Panc1 (cell line): Measurements from ENCODE around the gene FGFRL1. TPM values are rescaled to one million over a fixed set of nuclear protein-coding genes. Genes with fewer than 3 reads are reported as not detected.

Source experiments
- ATAC-seq: fragments of 200-7000 bp; cut with Tn5 transposase; 2 replicates; pipeline ENCODE4 v1.9.1; 2020; ENCODE audit warnings: mild to moderate bottlenecking, moderate library complexity
- BruUV-seq: library from RNA; stranded (reverse); fragments of 400-500 nt; replicated peaks from 2 replicates; lab custom pipeline; 2021; lab: Mats Ljungman, UMichigan
- CTCF ChIA-PET: fragments of 300-600 bp; sonication (Branson Sonifier 250); formaldehyde crosslinking; loops from one replicate; lab custom pipeline; 2022; ENCODE audit warnings: antibody characterized with exemption; lab: Charles Lee
- POLR2A ChIA-PET: fragments of 300-600 bp; sonication (Branson Sonifier 250); formaldehyde crosslinking; loops from one replicate; lab custom pipeline; 2022; ENCODE audit warnings: antibody characterized with exemption; lab: Charles Lee
- DNase-seq: peaks from one replicate; pipeline ENCODE4 v3.0.0-alpha.2; 2010; ENCODE audit warnings: low read depth, low spot score
- H3K27ac ChIP-seq: 2 replicates; pipeline ENCODE4 v1.5.1; 2011; ENCODE audit warnings: mild to moderate bottlenecking, low read length, inconsistent platforms
- H3K27me3 ChIP-seq: fragments of 200-500 bp; sonication (Bioruptor generic); 2 replicates; pipeline ENCODE4 v1.6.0; 2014; ENCODE audit warnings: low read length, inconsistent platforms; ENCODE audit not compliant: control insufficient read depth, insufficient read depth
- H3K36me3 ChIP-seq: fragments of 200-500 bp; sonication (Bioruptor generic); 2 replicates; pipeline ENCODE4 v1.5.1; 2014; ENCODE audit warnings: inconsistent platforms, mild to moderate bottlenecking, low read length, moderate library complexity; ENCODE audit not compliant: control insufficient read depth, insufficient read depth
- H3K4me1 ChIP-seq: 2 replicates; pipeline ENCODE4 v1.5.1; 2011; ENCODE audit warnings: inconsistent platforms, mild to moderate bottlenecking, low read length, moderate library complexity; ENCODE audit not compliant: control insufficient read depth, insufficient read depth
- H3K4me3 ChIP-seq, 2 experiments: 2 replicates each; pipeline ENCODE4 v1.5.1; 2011 to 2012; ENCODE audit warnings: low read depth in 2 of 2, low read length in 2 of 2, mild to moderate bottlenecking in 2 of 2, inconsistent platforms in 1 of 2, moderate library complexity in 1 of 2
- H3K9me3 ChIP-seq: fragments of 200-500 bp; sonication (Bioruptor generic); 2 replicates; pipeline ENCODE4 v1.5.1; 2014; ENCODE audit warnings: low read depth, mild to moderate bottlenecking, inconsistent platforms, low read length, moderate library complexity; ENCODE audit not compliant: control insufficient read depth, insufficient read depth
- POLR2AphosphoS5 ChIP-seq: IDR thresholded peaks from 2 replicates; pipeline ENCODE4 v1.6.1; 2012; ENCODE audit warnings: mild to moderate bottlenecking, low read depth, low read length, moderate library complexity
- REST ChIP-seq, 2 experiments: IDR thresholded peaks; 2 replicates each; pipeline ENCODE4 v1.6.1; 2011 to 2012; ENCODE audit warnings: low read depth in 2 of 2, control low read depth in 1 of 2, low read length in 1 of 2, mild to moderate bottlenecking in 1 of 2, moderate library complexity in 1 of 2; ENCODE audit not compliant: insufficient read depth in 1 of 2
- SIN3A ChIP-seq: IDR thresholded peaks from 2 replicates; pipeline ENCODE4 v1.6.1; 2012; ENCODE audit warnings: low read depth, mild to moderate bottlenecking, low read length, moderate library complexity, borderline replicate concordance; ENCODE audit not compliant: insufficient read depth
- TCF7L2 ChIP-seq: IDR thresholded peaks from 2 replicates; pipeline ENCODE4 v1.6.1; 2011; ENCODE audit warnings: mild to moderate bottlenecking, low read depth, low read length, inconsistent platforms
- in situ Hi-C: cut with HindIII; loops from 2 replicates; pipeline ENCODE4 v1.10.0; 2016; ENCODE audit warnings: low sequenced_read_pairs, low pct_unique_long_range_greater_than_20kb
- intact Hi-C: fragments of 100-400 bp; cut with micrococcal nuclease; formaldehyde crosslinking; loops from one replicate; pipeline ENCODE4 v1.10.0; 2022; ENCODE audit not compliant: unreplicated experiment
- total RNA-seq: library from RNA; stranded (reverse); gene quantifications from one replicate; pipeline ENCODE4 v1.2.1, GENCODE V29; 2021; ENCODE audit not compliant: unreplicated experiment
- TF ChIP-seq, protein P1 (sequence below): fragments of 450-650 bp; IDR thresholded peaks from 2 replicates; pipeline ENCODE4 v1.5.1; 2017; ENCODE audit warnings: mild to moderate bottlenecking

FGFRL1 gene
- total RNA-seq, 1 experiment from 2014 or later = 43.1 TPM

- TF ChIP-seq SIN3A = no peak
- TF ChIP-seq, protein P1, sequence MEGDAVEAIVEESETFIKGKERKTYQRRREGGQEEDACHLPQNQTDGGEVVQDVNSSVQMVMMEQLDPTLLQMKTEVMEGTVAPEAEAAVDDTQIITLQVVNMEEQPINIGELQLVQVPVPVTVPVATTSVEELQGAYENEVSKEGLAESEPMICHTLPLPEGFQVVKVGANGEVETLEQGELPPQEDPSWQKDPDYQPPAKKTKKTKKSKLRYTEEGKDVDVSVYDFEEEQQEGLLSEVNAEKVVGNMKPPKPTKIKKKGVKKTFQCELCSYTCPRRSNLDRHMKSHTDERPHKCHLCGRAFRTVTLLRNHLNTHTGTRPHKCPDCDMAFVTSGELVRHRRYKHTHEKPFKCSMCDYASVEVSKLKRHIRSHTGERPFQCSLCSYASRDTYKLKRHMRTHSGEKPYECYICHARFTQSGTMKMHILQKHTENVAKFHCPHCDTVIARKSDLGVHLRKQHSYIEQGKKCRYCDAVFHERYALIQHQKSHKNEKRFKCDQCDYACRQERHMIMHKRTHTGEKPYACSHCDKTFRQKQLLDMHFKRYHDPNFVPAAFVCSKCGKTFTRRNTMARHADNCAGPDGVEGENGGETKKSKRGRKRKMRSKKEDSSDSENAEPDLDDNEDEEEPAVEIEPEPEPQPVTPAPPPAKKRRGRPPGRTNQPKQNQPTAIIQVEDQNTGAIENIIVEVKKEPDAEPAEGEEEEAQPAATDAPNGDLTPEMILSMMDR = no peak
- no peak for TF ChIP-seq POLR2AphosphoS5
- TF ChIP-seq REST (IDR thresholded peaks at IDR 0.05; ENCODE audit: insufficient read depth in 1 of 2, low read depth in 2 of 2, low read length in 1 of 2) = no peak
- no peak for TF ChIP-seq TCF7L2
- BruUV-seq = no TSS peak
- DNase-seq = no peak
- no peaks in the 10 kb centered on the region for H3K27me3 ChIP-seq
- no peaks in the 10 kb centered on the region for H3K36me3 ChIP-seq
- peak; percentile 27 for ATAC-seq
- intact Hi-C loops (no loop called here), in situ Hi-C loops (no loop called here)
- POLR2A ChIA-PET = interaction anchor here (0.5 kb wide), 1 partner anchor 999 kb away, joined by 3 read pairs; no protein-coding TSS in a partner anchor
- CTCF ChIA-PET = interaction anchor here (0.6 kb wide), 1 partner anchor 71 kb away, joined by 18 read pairs; no protein-coding TSS in a partner anchor
- H3K4me1 ChIP-seq = peaks cover 76% of the 10 kb centered on the region
- H3K4me3 ChIP-seq = peak overlapping the region; percentile 7 to 11; a peak in 2 of 4 replicates
- H3K9me3 ChIP-seq = no peaks in the 10 kb centered on the region
- H3K27ac ChIP-seq = peak overlapping the region; percentile 70; the same call in 1 of the 2 replicates
Observed at GRCh38 chr4:1041147-1041935, 29.9 kb downstream of the FGFRL1 start.

- no peaks in the 10 kb centered on the region for H3K9me3 ChIP-seq
- in situ Hi-C loops = no loop called here
- H3K4me1 ChIP-seq = peaks cover 70% of the 10 kb centered on the region
- ChIA-PET POLR2A (interaction anchor here (0.5 kb wide), 1 partner anchor 999 kb away, joined by 3 read pairs; no protein-coding TSS in a partner anchor), CTCF (no interaction called here)
- H3K27me3 ChIP-seq = no peaks in the 10 kb centered on the region
- BruUV-seq = no TSS peak
- TF ChIP-seq POLR2AphosphoS5 = no peak
- TF ChIP-seq SIN3A = no peak
- TF ChIP-seq TCF7L2 = no peak
- TF ChIP-seq REST (IDR thresholded peaks at IDR 0.05; ENCODE audit: insufficient read depth in 1 of 2, low read depth in 2 of 2, low read length in 1 of 2) = no peak
- TF ChIP-seq, protein P1 = no peak
- no peaks in the 10 kb centered on the region for H3K36me3 ChIP-seq
- intact Hi-C loops = no loop called here
- peak overlapping the region in 1 of 2 experiments; percentile 7; a peak in 2 of 4 replicates for H3K4me3 ChIP-seq
- DNase-seq = no peak
- ATAC-seq = no peak
- H3K27ac ChIP-seq = peak overlapping the region; percentile 70; the same call in 1 of the 2 replicates
Observed at GRCh38 chr4:1041936-1042330, 30.5 kb downstream of the FGFRL1 start.
